Sigmoid colon (tissue), 7 donors: ENCODE data around the gene NPHP4. TPM values are rescaled to one million over a fixed set of nuclear protein-coding genes. Genes with fewer than 3 reads are reported as not detected.

Experiments used
- DNase-seq: peaks from one replicate; pipeline ENCODE4 v3.0.0-alpha.2; 2019
- H3K27ac ChIP-seq, 4 donors: fragments of 200-600 bp; sonication (generic); one replicate each; pipeline ENCODE4 v1.5.1; 2016 to 2019; ENCODE audit warnings: mild to moderate bottlenecking in 1 of 4
- H3K27me3 ChIP-seq, 3 donors: fragments of 200-600 bp; sonication (generic); one replicate each; pipeline ENCODE4 v1.5.1; 2019; ENCODE audit warnings: mild to moderate bottlenecking in 1 of 3
- H3K36me3 ChIP-seq, 4 donors: fragments of 200-600 bp; sonication (generic); one replicate each; pipeline ENCODE4 v1.5.1; 2016 to 2019
- H3K4me1 ChIP-seq, 4 donors: fragments of 200-600 bp; sonication (generic); one replicate each; pipeline ENCODE4 v1.5.1; 2017 to 2019
- H3K4me3 ChIP-seq, 4 donors: fragments of 200-600 bp; sonication (generic); one replicate each; pipeline ENCODE4 v1.5.1; 2017 to 2019; ENCODE audit warnings: mild to moderate bottlenecking in 2 of 4, moderate library complexity in 1 of 4
- H3K9me3 ChIP-seq, 4 donors: fragments of 200-600 bp in 3 of 4; sonication (generic) in 3 of 4; one replicate each; pipeline versions ENCODE4 v1.5.1 to v1.6.1; 2013 to 2019
- CTCF ChIP-seq, 4 experiments: fragments of 450-650 bp in 3 of 4; fragments of 200-600 bp in 1 of 4; IDR thresholded peaks; one replicate each; pipeline ENCODE4 v1.5.1; 2016 to 2019; ENCODE audit warnings: antibody characterized with exemption in 4 of 4, mild to moderate bottlenecking in 3 of 4, moderate library complexity in 2 of 4
- EP300 ChIP-seq, 4 donors: sonication (generic); formaldehyde crosslinking; IDR thresholded peaks; one replicate each; pipeline ENCODE4 v1.6.1; 2017; ENCODE audit warnings: antibody characterized with exemption in 4 of 4
- POLR2A ChIP-seq, 2 donors: fragments of 450-650 bp; IDR thresholded peaks; one replicate each; pipeline ENCODE4 v1.6.1; 2016; ENCODE audit warnings: antibody characterized with exemption in 2 of 2, mild to moderate bottlenecking in 2 of 2, moderate library complexity in 2 of 2
- POLR2AphosphoS5 ChIP-seq, 4 donors: sonication (generic); formaldehyde crosslinking; IDR thresholded peaks; one replicate each; pipeline ENCODE4 v1.6.1; 2017; ENCODE audit warnings: antibody characterized with exemption in 4 of 4
- WGBS, 2 donors: extraction: QIAGEN DNeasy Blood & Tissue Kit; methylation state at CpG; one replicate each; pipeline ENCODE4 v1.1.7; 2013; 5-methylcytosine and 5-hydroxymethylcytosine counted together
- intact Hi-C: fragments of 100-400 bp; cut with DNase I; formaldehyde crosslinking; loops from one replicate; pipeline ENCODE4 v1.15.1; 2023
- polyA plus RNA-seq, 3 donors: library from polyadenylated mRNA; stranded (reverse); fragments of 200-250 nt; gene quantifications; one replicate each; pipeline ENCODE4 v1.2.3, GENCODE V29; 2013
- total RNA-seq, 4 donors: library from RNA; depleted of rRNA; stranded (reverse); fragments of >200 nt; gene quantifications; one replicate each; pipeline ENCODE4 v1.1.0, GENCODE V29; 2016
- donor health status: healthy with polysubstance abuse.
- donor health status: Bipolar disorder and iron deficiency.
- donor health status: healthy.

Gene NPHP4
- total and polyA plus RNA-seq, 7 donors = 0.60 to 12.2 (median 5.7) TPM

- Histone ChIP-seq H3K27me3 (no peaks in the 10 kb centered on the region), H3K4me3 (no peak overlapping the region), H3K36me3 (peaks cover 0 to 68% (median 15%) of the 10 kb centered on the region in 4 donors), H3K4me1 (no peaks in the 10 kb centered on the region), H3K9me3 (no peaks in the 10 kb centered on the region), H3K27ac (no peak overlapping the region)
- intact Hi-C loops = no loop called here
- DNase-seq = no peak
- TF ChIP-seq POLR2A (IDR thresholded peaks at IDR 0.05) = no peak
- no peak for TF ChIP-seq EP300 (IDR thresholded peaks at IDR 0.05)
- no peak for TF ChIP-seq POLR2AphosphoS5 (IDR thresholded peaks at IDR 0.05)
- no peak for TF ChIP-seq CTCF (IDR thresholded peaks at IDR 0.05)
- 93 to 96% methylated on average over 7 of the region's 7 CpGs for WGBS, 2 donors
These were observed 41.9 kb downstream of the NPHP4 start for GRCh38 chr1:5950201-5950895.

GRCh38 chr1:5949761-5950100 is 42.5 kb downstream of the NPHP4 start:
- WGBS, 2 donors = 79 to 95% methylated on average over 4 of the region's 4 CpGs
- intact Hi-C loops = no loop called here
- no peak overlapping the region for H3K27ac ChIP-seq

GRCh38 chr1:5949085-5949760 is 43.0 kb downstream of the NPHP4 start:
- DNase-seq = no peak
- Histone ChIP-seq H3K36me3 (peaks cover 0 to 65% (median 15%) of the 10 kb centered on the region in 4 donors), H3K4me3 (no peak overlapping the region), H3K27me3 (no peaks in the 10 kb centered on the region), H3K27ac (no peak overlapping the region), H3K9me3 (no peaks in the 10 kb centered on the region), H3K4me1 (no peaks in the 10 kb centered on the region)
- TF ChIP-seq CTCF (IDR thresholded peaks at IDR 0.05) (no peak), EP300 (IDR thresholded peaks at IDR 0.05) (no peak), POLR2AphosphoS5 (IDR thresholded peaks at IDR 0.05) (no peak)
- WGBS, 2 donors = 21 to 64% methylated on average over 13 of the region's 13 CpGs
- intact Hi-C loops = no loop called here

More at GRCh38 chr1:5949761-5950100, 42.5 kb downstream of the NPHP4 start:
- Histone ChIP-seq H3K4me1 (no peaks in the 10 kb centered on the region), H3K36me3 (peaks cover 0 to 65% (median 15%) of the 10 kb centered on the region in 4 donors), H3K27me3 (no peaks in the 10 kb centered on the region), H3K4me3 (no peak overlapping the region), H3K9me3 (no peaks in the 10 kb centered on the region)
- DNase-seq = no peak
- TF ChIP-seq EP300 (IDR thresholded peaks at IDR 0.05) (no peak), CTCF (IDR thresholded peaks at IDR 0.05) (no peak), POLR2A (IDR thresholded peaks at IDR 0.05) (no peak), POLR2AphosphoS5 (IDR thresholded peaks at IDR 0.05) (no peak)

- Histone ChIP-seq H3K27me3 (no peaks in the 10 kb centered on the region), H3K27ac (no peak overlapping the region), H3K9me3 (no peaks in the 10 kb centered on the region), H3K4me3 (no peak overlapping the region), H3K36me3 (peaks cover 0 to 65% (median 15%) of the 10 kb centered on the region in 4 donors), H3K4me1 (no peaks in the 10 kb centered on the region)
- DNase-seq = no peak
- intact Hi-C loops = no loop called here
- 82 to 88% methylated on average over 4 of the region's 4 CpGs for WGBS, 2 donors
- TF ChIP-seq EP300 (IDR thresholded peaks at IDR 0.05) (no peak), POLR2AphosphoS5 (IDR thresholded peaks at IDR 0.05) (no peak), CTCF (IDR thresholded peaks at IDR 0.05) (no peak), POLR2A (IDR thresholded peaks at IDR 0.05) (no peak)
These were observed 43.6 kb downstream of the NPHP4 start for GRCh38 chr1:5948681-5949005.
